Measurements from ENCODE around the gene LYZL6.
A peak's percentile ranks its signal among the peaks of the same experiment; 100 is the strongest.

Gene LYZL6

DNA sequence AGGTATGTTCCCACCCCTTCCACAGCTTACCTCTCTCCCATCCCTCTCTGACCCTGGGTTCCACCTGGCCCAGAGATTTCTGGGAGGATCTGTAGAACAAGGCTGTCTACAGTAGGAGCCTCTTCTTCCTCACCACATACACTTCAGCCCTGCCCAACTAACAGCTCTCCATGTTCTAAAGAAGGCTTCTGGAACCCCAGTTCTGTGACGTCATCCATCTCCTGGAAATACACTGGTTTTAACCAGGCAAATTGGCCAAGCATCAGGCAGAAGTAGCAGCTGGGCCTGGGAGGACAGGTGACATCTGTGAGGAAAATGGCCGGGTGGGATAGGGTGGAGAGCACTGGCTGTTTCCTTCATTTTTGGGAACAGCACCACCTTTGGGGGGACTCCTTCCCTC is at the start of gene LYZL6:
LYZL6 (minus strand) TSS at position 177 of the 400 bp plus-strand sequence. CDS start 4,357 bp downstream, outside the sequence.
- no peak for DNase-seq

- no peak for DNase-seq
Observed at GRCh38 chr17:35991075-35991474, 47.6 kb upstream of the LYZL6 start.

GRCh38 chr17:35988164-35988563 is 44.7 kb upstream of the LYZL6 start:
- no peak for DNase-seq

- DNase-seq, result no peak
Observed at GRCh38 chr17:35986643-35987042, 43.1 kb upstream of the LYZL6 start, which contains the start of gene CCL14. Gene CCL14, minus strand, starts transcription at chr17:35986729. Its CDS starts 80 bp downstream, at chr17:35986649.

DNA sequence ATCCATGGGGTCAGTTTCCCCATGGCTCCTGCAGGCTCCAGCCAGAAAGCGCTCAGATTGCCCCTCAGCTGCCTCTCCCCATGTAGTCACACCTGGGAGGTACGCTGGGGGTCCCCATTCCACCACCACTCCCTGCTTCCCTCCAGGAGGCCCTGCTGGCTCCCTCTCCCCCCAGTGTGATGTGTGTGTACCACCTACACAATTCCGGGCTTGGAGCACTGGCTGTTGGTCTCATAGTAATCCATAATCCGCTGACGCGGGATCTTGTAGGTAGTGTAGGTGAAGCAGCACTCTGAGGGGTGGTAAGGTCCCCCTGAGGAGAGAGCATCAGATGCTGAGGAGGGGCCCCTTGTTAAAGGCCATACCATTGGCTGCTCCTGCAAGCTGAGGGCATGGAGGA is 40.6 kb upstream of the LYZL6 start:
- no peak for DNase-seq

- no peak for DNase-seq
Observed at GRCh38 chr17:35982409-35983191, 39.1 kb upstream of the LYZL6 start.

DNA sequence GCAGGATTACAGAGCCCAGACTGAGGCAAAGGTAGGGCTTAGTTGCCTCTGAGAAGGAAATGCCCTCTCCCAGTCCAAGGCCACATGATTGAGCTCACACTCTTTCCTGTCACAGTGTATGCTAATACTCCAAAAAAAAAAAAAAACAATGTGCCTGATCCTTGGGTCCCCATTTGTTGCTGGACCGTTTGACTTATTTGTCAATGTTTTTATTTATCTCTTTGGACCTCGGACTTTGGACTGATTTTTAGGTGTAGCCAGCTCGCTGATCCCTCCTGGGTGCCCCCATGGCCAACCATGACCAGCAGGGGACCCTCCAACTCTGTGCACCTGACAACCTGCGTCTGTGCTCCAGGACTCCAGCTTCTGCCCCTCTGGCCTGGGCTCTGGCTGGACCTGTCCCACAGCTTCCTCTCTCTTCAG is 38.4 kb upstream of the LYZL6 start:
- no peak for DNase-seq

GRCh38 chr17:35981246-35981645 is 37.7 kb upstream of the LYZL6 start, which contains the start of gene CCL16:
Gene CCL16, minus strand, starts transcription at chr17:35981497. Its CDS starts 77 bp downstream, at chr17:35981420.
- DNase-seq, result no peak

DNA sequence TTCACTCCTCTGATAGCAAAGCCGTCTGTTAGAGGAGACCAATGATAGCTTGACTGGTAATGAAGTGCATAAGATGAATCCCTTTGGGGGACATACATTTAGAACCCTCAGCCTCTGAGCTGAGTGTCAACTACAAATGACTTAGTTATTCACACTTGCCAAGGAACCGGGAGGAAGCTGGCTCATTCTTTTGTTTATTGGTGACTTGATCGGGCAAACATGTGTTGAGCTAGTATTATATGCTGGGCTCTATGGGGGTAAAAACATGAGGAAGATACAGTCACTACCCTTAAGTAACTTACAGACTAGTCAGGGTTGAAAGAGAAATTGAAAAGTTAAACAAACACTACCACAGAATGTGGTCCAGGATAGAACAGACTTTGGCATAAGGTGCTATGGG is 34.8 kb upstream of the LYZL6 start:
- no peak for DNase-seq

DNA sequence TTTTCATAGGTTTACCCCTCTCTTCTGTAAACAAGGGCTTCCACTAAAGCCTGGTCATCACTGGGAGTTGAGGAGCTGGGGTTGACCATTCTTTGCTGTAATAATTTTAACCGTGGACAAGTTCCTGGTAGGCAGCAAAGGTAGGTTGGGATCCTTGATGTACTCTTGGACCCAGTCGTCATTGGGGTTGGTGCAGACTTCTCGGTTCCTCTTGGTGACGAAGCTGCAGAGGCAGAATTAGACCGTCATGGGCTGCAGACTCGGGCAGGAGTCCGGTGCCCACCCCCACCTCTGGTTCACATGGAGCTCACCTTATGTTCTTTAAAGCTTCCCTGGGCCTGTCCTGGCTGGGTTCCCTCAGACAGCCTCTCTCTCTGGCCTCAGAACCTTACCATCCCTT is 34.0 kb upstream of the LYZL6 start:
- no peak for DNase-seq

- DNase-seq, result no peak
Observed at GRCh38 chr17:35973333-35974260, 30.1 kb upstream of the LYZL6 start.

DNA sequence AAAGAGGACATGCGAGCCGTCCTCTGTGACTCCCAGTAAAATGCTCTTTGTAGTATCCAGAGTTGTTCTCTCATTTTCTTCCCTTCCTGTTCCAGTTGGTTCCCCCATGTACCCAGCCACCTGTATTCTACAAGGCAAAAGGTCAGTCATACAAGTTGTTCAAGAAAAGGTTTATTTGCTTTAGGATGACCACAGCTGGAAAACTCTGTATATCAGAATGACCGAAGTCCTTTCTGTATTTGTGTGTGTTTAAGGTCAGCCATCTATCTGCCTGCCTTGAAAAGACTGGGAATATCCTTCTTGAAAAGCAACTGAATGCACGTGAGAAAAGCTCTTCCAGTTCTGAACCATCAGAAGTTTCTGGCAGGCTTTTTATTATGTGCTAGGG is 29.4 kb upstream of the LYZL6 start:
- no peak for DNase-seq

GRCh38 chr17:35972535-35972934 is 29.0 kb upstream of the LYZL6 start:
- DNase-seq, result no peak

- DNase-seq, result no peak
Observed at GRCh38 chr17:35972066-35972465, 28.6 kb upstream of the LYZL6 start.

GRCh38 chr17:35969558-35970380 is 26.3 kb upstream of the LYZL6 start:
- DNase-seq, result peak; percentile 81

DNA sequence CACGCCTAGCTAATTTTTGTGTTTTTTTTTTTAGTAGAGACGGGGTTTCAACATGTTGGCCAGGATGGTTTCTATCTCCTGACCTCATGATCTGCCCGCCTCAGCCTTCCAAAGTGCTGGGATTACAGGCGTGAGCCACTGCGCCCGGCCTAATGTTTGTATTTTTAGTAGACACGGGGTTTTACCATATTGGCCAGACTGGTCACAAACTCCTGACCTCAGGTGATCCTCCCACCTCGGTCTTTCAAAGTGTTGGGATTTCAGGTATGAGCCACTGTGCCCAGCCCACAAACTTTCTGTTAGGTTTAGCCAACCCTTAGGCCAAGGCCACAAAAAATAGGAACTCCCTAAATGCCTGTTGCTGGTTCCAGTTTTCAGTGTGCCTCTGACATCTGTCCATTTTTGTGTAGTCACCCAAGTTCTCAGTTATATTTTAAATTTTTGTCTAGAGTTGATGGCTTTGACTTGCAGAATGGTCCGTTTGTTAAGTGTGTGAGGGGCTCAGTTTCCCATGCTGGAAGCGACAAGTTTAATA is 25.1 kb upstream of the LYZL6 start:
- no peak for DNase-seq

DNA sequence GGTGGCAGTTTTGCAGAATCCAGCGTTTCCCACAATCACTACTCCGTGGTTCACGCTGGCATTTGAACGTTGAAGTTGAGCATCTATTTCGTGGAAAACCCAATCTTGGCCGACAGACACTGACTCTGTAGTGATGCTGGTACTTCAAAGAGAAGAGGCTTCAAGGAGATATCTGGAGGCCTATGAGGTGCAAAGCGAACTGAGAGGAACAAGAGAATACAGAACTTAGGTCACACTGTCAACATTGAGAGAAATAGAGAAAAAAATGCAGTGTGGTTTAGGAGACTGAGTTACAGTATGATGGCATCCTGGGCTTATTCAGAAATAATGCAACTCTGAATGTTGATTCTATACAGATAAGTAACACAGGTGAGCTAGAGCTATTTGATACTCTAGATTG is 21.8 kb upstream of the LYZL6 start:
- DNase-seq, result no peak

DNA sequence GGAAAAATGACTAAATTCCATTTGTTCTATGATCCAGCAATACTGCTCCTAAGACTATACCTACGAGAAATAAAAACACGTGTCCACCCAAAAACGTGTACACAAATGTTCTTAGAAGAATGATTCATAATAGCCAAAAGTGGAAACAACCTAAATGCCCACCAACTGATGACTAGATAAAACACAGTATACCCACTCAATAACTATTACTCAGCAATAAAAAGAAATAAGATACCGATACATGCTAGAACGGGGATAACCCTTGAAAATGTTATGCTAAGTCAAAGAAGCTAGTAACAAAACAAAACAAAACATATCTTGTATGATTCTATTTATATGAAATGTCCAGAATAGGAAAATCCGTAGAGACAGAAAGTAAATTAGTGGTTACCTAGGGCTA is 20.1 kb upstream of the LYZL6 start:
- DNase-seq, result no peak

DNA sequence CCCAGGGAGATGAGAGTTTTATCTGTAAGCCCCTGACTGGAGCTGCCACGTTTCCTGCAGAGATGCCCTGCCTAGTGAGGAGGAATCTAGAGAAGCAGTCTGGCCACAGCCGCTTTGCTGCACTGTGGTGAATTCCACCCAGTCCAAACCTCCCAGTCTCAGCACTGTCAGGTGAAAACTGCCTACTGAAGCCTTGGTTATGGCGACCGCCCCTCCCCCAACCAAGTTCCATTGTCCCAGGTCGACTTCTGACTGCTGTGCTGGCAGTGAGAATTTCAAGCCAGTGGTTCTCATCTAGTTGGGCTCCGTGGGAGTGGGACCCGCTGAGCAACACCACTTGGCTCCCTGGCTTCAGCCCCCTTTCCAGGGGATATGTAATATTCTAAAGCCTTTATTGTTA is 10.2 kb upstream of the LYZL6 start:
- DNase-seq, result no peak

GRCh38 chr17:35949401-35949800 is 5.9 kb upstream of the LYZL6 start:
- DNase-seq, result no peak

DNA sequence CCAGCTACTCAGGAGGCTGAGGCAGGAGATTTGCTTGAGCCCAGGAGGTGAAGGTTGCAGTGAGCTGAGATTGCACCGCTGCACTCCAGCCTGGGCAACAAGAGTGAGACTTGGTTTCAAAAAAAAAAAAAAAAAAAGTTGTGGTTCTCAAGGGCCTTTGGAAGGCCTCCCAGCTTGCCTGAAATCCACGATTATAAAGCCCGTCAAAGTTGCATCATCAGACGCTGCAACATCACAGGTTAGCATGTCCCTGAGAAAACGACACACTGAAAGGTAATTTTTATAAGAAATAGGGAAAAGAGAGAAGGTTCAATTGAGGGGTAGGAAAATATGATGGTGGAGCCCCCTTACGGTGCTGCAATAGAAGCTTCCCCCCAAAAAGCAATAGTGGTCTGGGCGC is 4.6 kb upstream of the LYZL6 start:
- DNase-seq, result no peak

DNA sequence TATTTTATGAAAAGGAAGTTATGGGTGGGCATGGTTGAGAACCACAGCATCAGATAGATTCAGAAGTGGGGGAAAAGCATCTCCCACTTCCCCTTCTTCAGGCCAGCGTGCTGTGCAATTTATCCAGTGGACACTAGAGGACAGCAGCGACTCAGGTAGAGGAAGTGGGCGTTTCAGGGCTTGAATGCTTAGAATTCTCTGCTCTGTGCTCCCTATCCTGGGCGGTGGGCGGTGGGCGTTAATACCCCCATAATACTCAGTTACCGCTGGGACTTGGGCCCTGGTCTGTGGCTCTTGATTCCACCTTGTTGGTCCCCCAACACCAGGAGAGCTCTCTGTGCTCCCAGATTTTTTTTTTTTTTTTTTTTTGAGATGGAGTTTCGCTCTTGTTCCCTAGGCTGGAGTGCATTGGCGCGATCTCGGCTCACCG is 3.7 kb upstream of the LYZL6 start:
- peak; percentile 62 for DNase-seq

DNA sequence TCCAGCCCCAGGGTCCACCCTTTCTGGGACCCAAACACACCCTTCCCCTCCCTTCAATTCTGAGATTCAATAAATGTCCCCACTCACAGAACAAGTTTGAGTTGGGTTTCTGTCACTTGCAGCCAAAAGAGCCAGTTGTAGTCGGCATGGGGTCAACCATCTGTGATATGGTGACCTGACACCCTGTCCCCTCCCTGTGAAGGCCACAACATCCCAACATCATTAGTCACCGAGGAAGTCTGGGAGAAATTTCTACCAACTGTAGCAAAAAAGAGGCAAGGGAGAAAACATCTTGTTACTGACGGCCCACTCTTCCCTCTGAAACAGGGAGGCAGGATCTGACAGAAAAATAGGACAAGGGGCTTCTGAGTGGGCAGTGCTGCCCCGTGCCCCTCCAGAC is 638 bp upstream of the LYZL6 start:
- DNase-seq, result no peak
